Progenitor cell of endocrine pancreas (in vitro differentiated cells): ENCODE results near the gene TTC23. TPM values are rescaled to one million over a fixed set of nuclear protein-coding genes. Genes with fewer than 3 reads are reported as not detected.

Experiments used
- DNase-seq: peaks from one replicate; pipeline ENCODE4 v3.0.0; 2021; ENCODE audit warnings: low spot score; ENCODE audit not compliant: unreplicated experiment
- H3K27ac Mint-ChIP-seq: 2 replicates; pipeline ENCODE4 v1.8.0; 2021; ENCODE audit warnings: mild to moderate bottlenecking, moderate library complexity, mixed read lengths
- H3K27me3 Mint-ChIP-seq: 2 replicates; pipeline ENCODE4 v1.8.0; 2021; ENCODE audit warnings: mixed read lengths
- H3K36me3 Mint-ChIP-seq: 2 replicates; pipeline ENCODE4 v1.8.0; 2022; ENCODE audit warnings: mixed read lengths; ENCODE audit not compliant: insufficient read depth
- H3K4me1 Mint-ChIP-seq: 2 replicates; pipeline ENCODE4 v1.8.0; 2021; ENCODE audit warnings: low read depth, mixed read lengths
- H3K4me3 Mint-ChIP-seq: 2 replicates; pipeline ENCODE4 v1.8.0; 2021; ENCODE audit warnings: low read depth, mild to moderate bottlenecking, moderate library complexity, mixed read lengths
- H3K9me3 Mint-ChIP-seq: 2 replicates; pipeline ENCODE4 v1.8.0; 2021; ENCODE audit warnings: low read depth, mixed read lengths
- total RNA-seq: library from RNA; stranded (reverse); gene quantifications from 2 replicates; pipeline ENCODE4 v1.2.1, GENCODE V29; 2021
- TF ChIP-seq, protein P1 (sequence below): fragments of 200-600 bp; sonication (generic); IDR thresholded peaks from one replicate; pipeline ENCODE4 v1.5.0; 2021; ENCODE audit warnings: antibody characterized with exemption, mild to moderate bottlenecking; ENCODE audit not compliant: unreplicated experiment

TTC23 gene
- total RNA-seq, 1 donor from 2014 or later: 28.4 TPM

DNA sequence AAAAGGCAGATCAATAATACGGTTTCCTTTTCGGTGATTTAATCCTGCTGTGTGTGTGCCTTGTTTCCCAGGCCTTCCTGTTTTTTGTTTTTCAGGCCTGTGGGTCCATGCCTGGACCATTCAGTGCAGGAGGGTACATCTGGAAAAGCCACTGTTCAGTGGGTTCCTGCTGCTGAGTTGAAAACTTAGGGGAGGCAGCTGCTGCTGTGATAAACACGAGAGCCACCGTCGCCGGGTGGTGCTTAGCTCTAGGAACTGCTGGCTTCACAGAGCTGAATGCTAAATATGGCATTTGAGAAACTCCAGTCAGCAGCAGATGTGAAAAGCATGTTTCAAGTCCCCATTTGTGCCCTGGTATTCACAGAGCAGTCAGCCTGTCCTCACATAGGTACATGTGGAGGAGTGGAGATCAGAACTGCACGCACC lies 100.5 kb downstream of the TTC23 start:
- Mint-ChIP-seq H3K27ac (no peak overlapping the region), H3K4me3 (no peak overlapping the region), H3K36me3 (peaks cover 13% of the 10 kb centered on the region), H3K27me3 (no peaks in the 10 kb centered on the region), H3K9me3 (no peaks in the 10 kb centered on the region), H3K4me1 (peaks cover 16% of the 10 kb centered on the region)
- TF ChIP-seq, protein P1, sequence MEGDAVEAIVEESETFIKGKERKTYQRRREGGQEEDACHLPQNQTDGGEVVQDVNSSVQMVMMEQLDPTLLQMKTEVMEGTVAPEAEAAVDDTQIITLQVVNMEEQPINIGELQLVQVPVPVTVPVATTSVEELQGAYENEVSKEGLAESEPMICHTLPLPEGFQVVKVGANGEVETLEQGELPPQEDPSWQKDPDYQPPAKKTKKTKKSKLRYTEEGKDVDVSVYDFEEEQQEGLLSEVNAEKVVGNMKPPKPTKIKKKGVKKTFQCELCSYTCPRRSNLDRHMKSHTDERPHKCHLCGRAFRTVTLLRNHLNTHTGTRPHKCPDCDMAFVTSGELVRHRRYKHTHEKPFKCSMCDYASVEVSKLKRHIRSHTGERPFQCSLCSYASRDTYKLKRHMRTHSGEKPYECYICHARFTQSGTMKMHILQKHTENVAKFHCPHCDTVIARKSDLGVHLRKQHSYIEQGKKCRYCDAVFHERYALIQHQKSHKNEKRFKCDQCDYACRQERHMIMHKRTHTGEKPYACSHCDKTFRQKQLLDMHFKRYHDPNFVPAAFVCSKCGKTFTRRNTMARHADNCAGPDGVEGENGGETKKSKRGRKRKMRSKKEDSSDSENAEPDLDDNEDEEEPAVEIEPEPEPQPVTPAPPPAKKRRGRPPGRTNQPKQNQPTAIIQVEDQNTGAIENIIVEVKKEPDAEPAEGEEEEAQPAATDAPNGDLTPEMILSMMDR: no peak
- DNase-seq: no peak

DNA sequence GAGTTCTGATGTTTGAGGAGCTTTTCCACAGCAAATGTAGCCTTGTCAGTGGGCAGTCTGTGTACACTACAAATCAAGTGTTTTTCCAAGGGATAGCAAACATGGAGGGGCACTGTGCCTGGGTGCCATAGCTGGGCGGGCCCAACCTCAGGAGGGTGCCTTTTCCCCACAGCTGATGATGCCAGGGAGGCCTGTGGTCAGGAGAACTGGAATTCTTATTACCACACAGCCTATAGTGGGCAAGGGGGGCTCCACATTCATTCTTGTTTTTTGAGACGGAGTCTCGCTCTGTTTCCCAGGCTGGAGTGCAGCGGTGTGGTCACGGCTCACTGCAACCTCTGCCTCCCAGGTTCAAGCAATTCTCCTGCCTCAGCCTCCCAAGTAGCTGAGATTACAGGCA lies 102.7 kb downstream of the TTC23 start:
- peaks cover 10% of the 10 kb centered on the region for H3K36me3 Mint-ChIP-seq
- no peaks in the 10 kb centered on the region for H3K27me3 Mint-ChIP-seq
- TF ChIP-seq, protein P1: no peak
- peaks cover 29% of the 10 kb centered on the region for H3K4me1 Mint-ChIP-seq
- H3K27ac Mint-ChIP-seq: no peak overlapping the region
- H3K4me3 Mint-ChIP-seq: no peak overlapping the region
- no peaks in the 10 kb centered on the region for H3K9me3 Mint-ChIP-seq
- no peak for DNase-seq

DNA sequence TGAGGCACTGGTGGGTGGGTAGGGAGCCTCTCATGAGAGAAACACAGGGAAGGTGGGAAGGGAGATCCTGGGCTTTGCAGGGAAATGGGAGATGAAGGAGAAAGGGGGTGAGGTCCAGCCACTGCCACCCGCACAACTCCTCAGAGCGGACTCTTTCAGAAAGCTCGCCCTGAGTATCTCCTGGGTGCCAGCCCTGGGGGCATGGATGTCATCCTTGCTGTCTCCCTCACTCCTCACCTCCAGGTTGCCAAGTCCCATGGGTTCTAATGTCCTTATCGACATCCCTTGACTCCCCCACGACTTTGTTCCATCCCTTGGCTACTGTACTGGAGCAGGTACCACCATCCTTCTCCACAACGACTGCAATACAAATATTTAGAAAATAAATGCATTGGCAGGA lies 103.6 kb downstream of the TTC23 start:
- H3K27ac Mint-ChIP-seq: peak overlapping the region; percentile 85
- H3K27me3 Mint-ChIP-seq: no peaks in the 10 kb centered on the region
- H3K9me3 Mint-ChIP-seq: no peaks in the 10 kb centered on the region

DNA sequence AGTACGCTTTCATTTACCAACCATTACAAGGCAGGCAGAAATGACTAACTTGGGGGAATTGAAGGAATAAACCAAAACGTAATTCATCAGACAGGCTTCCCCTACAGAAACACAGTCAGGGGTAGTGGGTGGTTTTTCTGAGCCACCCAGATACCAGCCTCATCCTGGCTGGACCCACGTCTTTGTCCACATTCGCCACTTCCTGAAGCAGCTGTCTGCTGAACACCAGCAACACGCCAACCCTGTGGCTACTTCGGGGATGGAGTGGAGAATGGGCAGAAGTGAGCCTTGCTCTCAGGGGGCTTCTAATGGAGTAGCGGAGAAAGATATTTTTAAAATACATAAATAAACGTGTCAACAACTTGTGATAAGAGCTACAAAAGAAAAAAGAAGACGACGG lies 104.4 kb downstream of the TTC23 start:
- Mint-ChIP-seq H3K9me3 (no peaks in the 10 kb centered on the region), H3K27ac (no peak overlapping the region), H3K4me3 (no peak overlapping the region), H3K4me1 (peaks cover 29% of the 10 kb centered on the region), H3K27me3 (no peaks in the 10 kb centered on the region), H3K36me3 (peaks cover 11% of the 10 kb centered on the region)
- no peak for DNase-seq
- TF ChIP-seq, protein P1: no peak

More for the DNA sequence above, 103.6 kb downstream of the TTC23 start:
- no peak for DNase-seq
- Mint-ChIP-seq H3K4me1 (peaks cover 29% of the 10 kb centered on the region), H3K4me3 (no peak overlapping the region), H3K36me3 (peaks cover 9% of the 10 kb centered on the region)
- TF ChIP-seq, protein P1: no peak

DNA sequence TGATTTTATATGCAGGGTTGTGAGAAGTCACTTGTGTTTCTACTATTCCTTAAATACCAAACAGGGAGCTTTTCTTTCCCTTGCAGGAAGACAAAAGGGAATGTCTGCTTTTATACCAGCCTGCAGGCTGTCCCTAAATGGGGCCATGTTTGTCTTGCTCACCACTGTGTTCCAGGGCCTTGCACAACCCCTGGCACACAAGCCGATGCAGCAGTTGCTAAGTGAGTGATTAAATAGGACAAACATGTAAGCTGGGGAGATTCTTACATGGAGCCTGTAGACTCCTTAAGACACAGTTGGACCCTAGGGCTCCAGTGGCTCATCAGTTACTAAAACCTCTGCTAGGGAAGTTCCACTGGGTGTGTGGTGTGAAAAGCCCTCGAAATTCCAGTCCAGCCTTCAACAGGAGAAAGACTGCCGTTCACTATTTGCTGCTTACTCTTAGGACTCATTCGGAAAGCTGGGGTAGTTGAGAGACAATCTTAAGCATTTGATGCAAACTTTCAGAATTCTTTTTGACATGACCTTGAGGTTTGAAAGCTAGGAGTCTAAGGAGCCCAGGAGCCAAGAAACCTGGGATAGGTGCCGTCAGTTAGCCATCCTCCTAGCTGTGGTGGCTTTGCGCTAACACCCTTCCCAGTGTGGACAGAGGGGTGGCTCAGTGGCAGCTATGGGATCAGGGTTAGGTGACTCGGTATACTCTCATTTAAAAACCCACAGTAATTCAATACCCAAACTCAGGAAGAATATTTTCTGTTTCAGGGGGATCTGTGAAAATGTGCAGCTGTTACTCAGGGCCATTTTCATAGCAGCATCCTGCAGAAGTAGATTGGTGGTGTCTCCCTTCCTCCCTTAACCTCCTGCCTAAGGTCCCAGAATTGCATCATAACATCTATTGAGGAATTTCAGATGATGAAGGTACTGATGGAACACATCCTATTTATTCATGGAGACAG lies 105.4 kb downstream of the TTC23 start:
- Mint-ChIP-seq H3K4me1 (peaks cover 29% of the 10 kb centered on the region), H3K27ac (peak overlapping the region; percentile 92)
- no peak for DNase-seq

More for the DNA sequence above, 105.4 kb downstream of the TTC23 start:
- H3K36me3 Mint-ChIP-seq: peaks cover 11% of the 10 kb centered on the region
- TF ChIP-seq, protein P1: no peak
- no peaks in the 10 kb centered on the region for H3K27me3 Mint-ChIP-seq
- H3K4me3 Mint-ChIP-seq: peak overlapping the region; percentile 34
- H3K9me3 Mint-ChIP-seq: no peaks in the 10 kb centered on the region
